NCI-H526 treated with DMSO at 0.1 percent for 48 hours (cell line): ENCODE results near the gene ZNF670.
"Not testable (repeated sequence)": the region's sequence is repeated elsewhere in the genome, so short reads cannot be mapped to it uniquely, and the experiment has no call there.

ENCODE experiments used
- DNase-seq: peaks from one replicate; lab custom pipeline; 2025; lab: John Stamatoyannopoulos, UW

The ZNF670 gene

DNA sequence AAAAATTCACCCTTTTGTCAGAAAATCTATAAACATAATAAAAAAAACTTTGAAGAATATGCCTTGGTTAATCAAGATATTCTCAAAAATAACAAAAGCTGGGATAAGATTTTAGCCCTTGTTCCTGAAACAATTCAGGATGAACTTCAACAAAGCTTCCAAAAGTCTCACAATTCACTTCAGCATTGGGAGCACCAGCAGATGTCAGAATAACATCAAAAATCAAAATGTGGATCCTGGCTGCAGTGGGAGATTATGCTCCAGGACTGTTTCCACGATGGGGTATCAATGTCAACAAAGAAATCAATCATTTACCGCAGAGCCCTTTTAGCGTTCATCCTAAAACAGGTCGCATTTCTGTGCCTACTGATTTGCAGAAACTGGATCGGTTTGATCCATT lies 35.2 kb downstream of the ZNF670 start:
- DNase-seq = no peak

DNA sequence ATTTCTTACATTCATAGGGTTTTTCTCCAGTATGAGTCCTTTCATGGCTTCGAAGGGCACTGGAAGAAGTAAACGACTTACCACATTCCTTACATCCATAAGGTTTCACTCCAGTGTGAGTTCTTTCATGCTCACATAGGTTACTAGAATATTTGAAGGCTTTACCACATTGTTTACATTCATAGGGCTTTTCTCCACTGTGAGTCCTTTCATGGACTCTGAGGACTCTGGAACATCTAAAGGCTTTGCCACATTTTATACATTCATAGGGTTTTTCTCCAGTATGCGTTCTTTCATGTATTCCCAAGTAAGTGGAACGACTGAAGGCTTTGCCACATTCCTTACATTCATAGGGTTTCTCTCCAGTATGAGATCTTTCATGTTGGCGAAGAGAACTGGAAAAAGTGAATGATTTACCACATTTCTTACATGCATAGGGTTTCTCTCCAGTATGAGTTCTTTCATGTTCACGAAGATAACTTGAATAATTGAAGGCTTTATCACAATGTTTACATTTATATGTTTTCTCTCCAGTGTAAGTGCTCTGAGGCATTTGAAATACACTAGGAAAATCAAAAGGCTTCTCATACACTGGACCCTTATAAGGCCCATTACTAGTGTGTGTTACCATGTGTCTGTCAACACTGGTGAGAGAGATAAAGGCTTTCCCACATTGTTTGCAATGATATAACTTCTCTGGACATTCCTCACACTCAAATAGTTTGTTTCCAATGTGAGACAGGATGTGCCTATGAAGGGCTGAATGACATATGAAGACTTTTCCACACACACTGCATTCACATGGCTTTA lies 40.9 kb downstream of the ZNF670 start:
- DNase-seq = no peak

DNA sequence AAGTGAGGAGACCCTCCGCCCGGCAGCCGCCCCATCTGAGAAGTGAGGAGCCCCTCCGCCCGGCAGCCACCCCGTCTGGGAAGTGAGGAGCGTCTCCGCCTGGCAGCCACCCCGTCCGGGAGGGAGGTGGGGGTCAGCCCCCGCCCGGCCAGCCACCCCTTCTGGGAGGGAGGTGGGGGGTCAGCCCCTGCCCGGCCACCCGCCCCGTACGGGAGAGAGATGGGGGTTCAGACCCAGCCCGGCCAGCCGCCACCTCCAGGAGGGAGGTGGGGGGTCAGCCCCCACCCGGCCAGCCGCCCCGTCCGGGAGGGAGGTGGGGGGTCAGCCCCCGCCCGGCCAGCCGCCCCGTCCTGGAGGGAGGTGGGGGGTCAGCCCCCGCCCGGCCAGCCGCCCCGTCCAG lies 46.3 kb downstream of the ZNF670 start:
- not testable (repeated sequence) for DNase-seq
